Sigmoid colon (tissue), 4 donors: ENCODE measurements around the gene TNIK.

Experiments used
- EP300 ChIP-seq, 4 donors: sonication (generic); formaldehyde crosslinking; IDR thresholded peaks; one replicate each; pipeline ENCODE4 v1.6.1; 2017; ENCODE audit warnings: antibody characterized with exemption in 4 of 4
- POLR2A ChIP-seq, 2 donors: fragments of 450-650 bp; IDR thresholded peaks; one replicate each; pipeline ENCODE4 v1.6.1; 2016; ENCODE audit warnings: antibody characterized with exemption in 2 of 2, mild to moderate bottlenecking in 2 of 2, moderate library complexity in 2 of 2
- TF ChIP-seq, protein P1 (sequence below), 4 experiments: fragments of 450-650 bp in 3 of 4; fragments of 200-600 bp in 1 of 4; IDR thresholded peaks; one replicate each; pipeline ENCODE4 v1.5.1; 2016 to 2019; ENCODE audit warnings: antibody characterized with exemption in 4 of 4, mild to moderate bottlenecking in 3 of 4, moderate library complexity in 2 of 4

DNA sequence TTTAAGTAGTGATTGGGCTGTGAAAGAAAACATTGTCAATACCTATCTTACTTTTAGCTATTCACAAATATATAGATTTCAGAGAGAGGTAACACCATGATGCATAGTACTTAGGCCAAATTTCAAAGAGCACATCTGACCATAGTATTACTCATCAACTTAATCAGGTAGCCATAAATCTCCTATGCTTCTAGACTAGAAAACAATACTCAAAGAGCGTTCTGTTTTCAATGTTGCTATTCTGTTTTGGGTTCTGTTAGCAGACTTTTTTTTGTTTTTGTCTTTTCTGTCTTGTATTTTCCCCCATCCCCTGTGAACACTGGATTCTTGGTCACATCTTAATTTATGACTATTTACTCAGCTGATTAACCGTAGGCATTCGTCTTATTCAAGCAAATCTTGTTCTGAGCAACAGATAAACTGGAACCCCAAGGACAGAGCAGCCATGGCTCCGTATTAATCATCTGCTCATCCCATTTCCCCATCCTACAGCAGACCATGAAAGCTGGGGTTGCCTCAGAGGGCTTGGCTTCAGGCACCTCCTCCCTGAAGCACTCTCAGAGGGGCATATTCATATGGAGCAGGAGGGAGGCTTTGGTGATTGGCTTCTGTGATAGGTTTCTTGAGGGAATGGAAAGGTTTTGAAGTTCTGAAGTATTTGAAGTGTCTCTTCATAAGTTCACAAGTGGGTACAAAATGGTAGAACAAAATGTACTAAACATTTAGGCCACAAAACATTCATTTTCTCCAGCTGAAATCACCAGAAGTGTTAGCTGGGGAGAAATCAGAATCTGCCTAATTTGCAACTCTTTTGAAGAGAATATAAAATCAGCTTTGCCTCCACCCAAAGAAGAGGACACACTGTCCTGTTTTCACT lies 105.3 kb downstream of the TNIK start:
- TF ChIP-seq, protein P1, sequence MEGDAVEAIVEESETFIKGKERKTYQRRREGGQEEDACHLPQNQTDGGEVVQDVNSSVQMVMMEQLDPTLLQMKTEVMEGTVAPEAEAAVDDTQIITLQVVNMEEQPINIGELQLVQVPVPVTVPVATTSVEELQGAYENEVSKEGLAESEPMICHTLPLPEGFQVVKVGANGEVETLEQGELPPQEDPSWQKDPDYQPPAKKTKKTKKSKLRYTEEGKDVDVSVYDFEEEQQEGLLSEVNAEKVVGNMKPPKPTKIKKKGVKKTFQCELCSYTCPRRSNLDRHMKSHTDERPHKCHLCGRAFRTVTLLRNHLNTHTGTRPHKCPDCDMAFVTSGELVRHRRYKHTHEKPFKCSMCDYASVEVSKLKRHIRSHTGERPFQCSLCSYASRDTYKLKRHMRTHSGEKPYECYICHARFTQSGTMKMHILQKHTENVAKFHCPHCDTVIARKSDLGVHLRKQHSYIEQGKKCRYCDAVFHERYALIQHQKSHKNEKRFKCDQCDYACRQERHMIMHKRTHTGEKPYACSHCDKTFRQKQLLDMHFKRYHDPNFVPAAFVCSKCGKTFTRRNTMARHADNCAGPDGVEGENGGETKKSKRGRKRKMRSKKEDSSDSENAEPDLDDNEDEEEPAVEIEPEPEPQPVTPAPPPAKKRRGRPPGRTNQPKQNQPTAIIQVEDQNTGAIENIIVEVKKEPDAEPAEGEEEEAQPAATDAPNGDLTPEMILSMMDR (IDR thresholded peaks at IDR 0.05), result no peak
- TF ChIP-seq POLR2A (IDR thresholded peaks at IDR 0.05) (no peak), EP300 (IDR thresholded peaks at IDR 0.05) (no peak)
